ENCODE results near the gene KCNC2. TPM values are rescaled to one million over a fixed set of nuclear protein-coding genes. Genes with fewer than 3 reads are reported as not detected.

Gene KCNC2
- total RNA-seq, 1 experiment from 2014 or later: not detected

- no peak for DNase-seq (ENCODE audit: low read depth, low spot score)
- in situ Hi-C loops (cut with HindIII; ENCODE audit: low pct_unique_long_range_greater_than_20kb, low sequenced_read_pairs): no loop called here
- Histone ChIP-seq H3K27me3 (ENCODE audit: control insufficient read depth, insufficient read depth, low read length) (no peaks in the 10 kb centered on the region), H3K36me3 (ENCODE audit: control insufficient read depth, insufficient read depth, low read length) (no peaks in the 10 kb centered on the region), H3K4me3 (ENCODE audit: low read depth in 2 of 2, low read length in 2 of 2) (no peak overlapping the region), H3K9me3 (ENCODE audit: control insufficient read depth, insufficient read depth, low read depth, low read length) (no peaks in the 10 kb centered on the region), H3K4me1 (ENCODE audit: control insufficient read depth, insufficient read depth, low read length) (no peaks in the 10 kb centered on the region), H3K27ac (ENCODE audit: low read length) (no peak overlapping the region)
- CTCF ChIA-PET: no interaction called here
- TF ChIP-seq, protein P1, sequence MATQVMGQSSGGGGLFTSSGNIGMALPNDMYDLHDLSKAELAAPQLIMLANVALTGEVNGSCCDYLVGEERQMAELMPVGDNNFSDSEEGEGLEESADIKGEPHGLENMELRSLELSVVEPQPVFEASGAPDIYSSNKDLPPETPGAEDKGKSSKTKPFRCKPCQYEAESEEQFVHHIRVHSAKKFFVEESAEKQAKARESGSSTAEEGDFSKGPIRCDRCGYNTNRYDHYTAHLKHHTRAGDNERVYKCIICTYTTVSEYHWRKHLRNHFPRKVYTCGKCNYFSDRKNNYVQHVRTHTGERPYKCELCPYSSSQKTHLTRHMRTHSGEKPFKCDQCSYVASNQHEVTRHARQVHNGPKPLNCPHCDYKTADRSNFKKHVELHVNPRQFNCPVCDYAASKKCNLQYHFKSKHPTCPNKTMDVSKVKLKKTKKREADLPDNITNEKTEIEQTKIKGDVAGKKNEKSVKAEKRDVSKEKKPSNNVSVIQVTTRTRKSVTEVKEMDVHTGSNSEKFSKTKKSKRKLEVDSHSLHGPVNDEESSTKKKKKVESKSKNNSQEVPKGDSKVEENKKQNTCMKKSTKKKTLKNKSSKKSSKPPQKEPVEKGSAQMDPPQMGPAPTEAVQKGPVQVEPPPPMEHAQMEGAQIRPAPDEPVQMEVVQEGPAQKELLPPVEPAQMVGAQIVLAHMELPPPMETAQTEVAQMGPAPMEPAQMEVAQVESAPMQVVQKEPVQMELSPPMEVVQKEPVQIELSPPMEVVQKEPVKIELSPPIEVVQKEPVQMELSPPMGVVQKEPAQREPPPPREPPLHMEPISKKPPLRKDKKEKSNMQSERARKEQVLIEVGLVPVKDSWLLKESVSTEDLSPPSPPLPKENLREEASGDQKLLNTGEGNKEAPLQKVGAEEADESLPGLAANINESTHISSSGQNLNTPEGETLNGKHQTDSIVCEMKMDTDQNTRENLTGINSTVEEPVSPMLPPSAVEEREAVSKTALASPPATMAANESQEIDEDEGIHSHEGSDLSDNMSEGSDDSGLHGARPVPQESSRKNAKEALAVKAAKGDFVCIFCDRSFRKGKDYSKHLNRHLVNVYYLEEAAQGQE (IDR thresholded peaks at IDR 0.05; ENCODE audit: insufficient read depth in 1 of 2, low read depth in 2 of 2, low read length in 1 of 2): no peak
- TF ChIP-seq POLR2AphosphoS5 (IDR thresholded peaks at IDR 0.05; ENCODE audit: low read depth, low read length) (no peak), CTCF (IDR thresholded peaks at IDR 0.05) (no peak), SIN3A (IDR thresholded peaks at IDR 0.05; ENCODE audit: borderline replicate concordance, insufficient read depth, low read depth, low read length) (no peak), TCF7L2 (IDR thresholded peaks at IDR 0.05; ENCODE audit: low read depth, low read length) (no peak)
- BruUV-seq (replicated peaks): no TSS peak
- no peak for ATAC-seq
- intact Hi-C loops (cut with micrococcal nuclease; ENCODE audit: unreplicated experiment): no loop called here
- POLR2A ChIA-PET: interaction anchor here (0.7 kb wide), 1 partner anchor 120 kb away, joined by 3 read pairs; no protein-coding TSS in a partner anchor
Measured at GRCh38 chr12:75154388-75154787, 55.3 kb downstream of the KCNC2 start.

DNA sequence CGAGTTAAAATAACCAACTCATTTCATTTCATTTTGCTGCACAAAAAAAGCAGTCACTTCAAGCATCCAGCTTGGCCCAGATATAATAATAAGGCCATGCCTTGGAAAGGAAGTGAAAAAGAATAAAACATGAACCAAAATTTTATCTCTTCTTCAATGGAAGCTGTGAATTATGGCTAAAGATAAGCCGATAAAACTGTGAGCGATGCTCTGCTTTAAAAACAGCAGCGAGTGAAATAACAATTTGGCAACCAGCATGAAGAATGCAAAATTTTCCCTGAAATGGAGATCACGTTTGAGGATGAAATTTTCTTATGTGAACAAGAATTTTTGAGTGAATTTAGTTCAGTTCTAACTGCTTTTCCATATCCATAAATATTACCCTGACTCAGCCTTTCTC, 70.4 kb downstream of the KCNC2 start:
- TF ChIP-seq CTCF (IDR thresholded peaks at IDR 0.05) (no peak), POLR2AphosphoS5 (IDR thresholded peaks at IDR 0.05; ENCODE audit: low read depth, low read length) (no peak), SIN3A (IDR thresholded peaks at IDR 0.05; ENCODE audit: borderline replicate concordance, insufficient read depth, low read depth, low read length) (no peak), TCF7L2 (IDR thresholded peaks at IDR 0.05; ENCODE audit: low read depth, low read length) (no peak)
- TF ChIP-seq, protein P1 (IDR thresholded peaks at IDR 0.05; ENCODE audit: insufficient read depth in 1 of 2, low read depth in 2 of 2, low read length in 1 of 2): no peak
- Histone ChIP-seq H3K9me3 (ENCODE audit: control insufficient read depth, insufficient read depth, low read depth, low read length) (no peaks in the 10 kb centered on the region), H3K27me3 (ENCODE audit: control insufficient read depth, insufficient read depth, low read length) (no peaks in the 10 kb centered on the region), H3K4me3 (ENCODE audit: low read depth in 2 of 2, low read length in 2 of 2) (no peak overlapping the region), H3K4me1 (ENCODE audit: control insufficient read depth, insufficient read depth, low read length) (no peaks in the 10 kb centered on the region), H3K36me3 (ENCODE audit: control insufficient read depth, insufficient read depth, low read length) (no peaks in the 10 kb centered on the region), H3K27ac (ENCODE audit: low read length) (no peak overlapping the region)
- DNase-seq (ENCODE audit: low read depth, low spot score) (no peak), ATAC-seq (no peak)
- intact Hi-C loops (cut with micrococcal nuclease; ENCODE audit: unreplicated experiment) (no loop called here), in situ Hi-C loops (cut with HindIII; ENCODE audit: low pct_unique_long_range_greater_than_20kb, low sequenced_read_pairs) (no loop called here)
- CTCF ChIA-PET: no interaction called here
- no TSS peak for BruUV-seq (replicated peaks)
- POLR2A ChIA-PET: no interaction called here
